HepG2 (cell line): ENCODE data around the gene TUBB4B. TPM values are rescaled to one million over a fixed set of nuclear protein-coding genes. Genes with fewer than 3 reads are reported as not detected.

Experiments used
- CCAR2 ChIP-seq: fragments of 200-400 bp; formaldehyde crosslinking; optimal IDR thresholded peaks from 2 replicates; pipeline ENCODE3; 2018; ENCODE audit warnings: low read depth, mild to moderate bottlenecking, low read length, moderate library complexity
- ETV5 ChIP-seq: IDR thresholded peaks from 2 replicates; pipeline ENCODE4 v1.6.1; 2018; ENCODE audit warnings: missing biosample characterization, missing genetic modification reagents, inconsistent platforms, borderline replicate concordance
- ISX ChIP-seq: sonication (generic); formaldehyde crosslinking; conservative IDR thresholded peaks from 2 replicates; pipeline ENCODE4 v1.5.0; 2020; ENCODE audit warnings: missing genetic modification reagents
- JUN ChIP-seq: sonication (generic); formaldehyde crosslinking; IDR thresholded peaks from 2 replicates; pipeline ENCODE4 v1.4.0; 2020; ENCODE audit warnings: mild to moderate bottlenecking, missing genetic modification reagents
- KLF11 ChIP-seq: IDR thresholded peaks from 2 replicates; pipeline ENCODE4 v1.6.1; 2016; ENCODE audit warnings: missing compliant biosample characterization
- NFKBIZ ChIP-seq: IDR thresholded peaks from 2 replicates; pipeline ENCODE4 v1.6.1; 2018; ENCODE audit warnings: missing genetic modification reagents, missing compliant biosample characterization
- NFYC ChIP-seq: IDR thresholded peaks from 2 replicates; pipeline ENCODE4 v1.6.1; 2016; ENCODE audit warnings: missing genetic modification reagents, missing compliant biosample characterization
- XBP1 ChIP-seq: sonication (generic); formaldehyde crosslinking; IDR thresholded peaks from 2 replicates; pipeline ENCODE4 v1.5.0; 2020; ENCODE audit warnings: missing genetic modification reagents
- ZBTB49 ChIP-seq: sonication (generic); formaldehyde crosslinking; IDR thresholded peaks from 2 replicates; pipeline ENCODE4 v1.4.0; 2020; ENCODE audit warnings: missing genetic modification reagents, borderline replicate concordance
- ZFP90 ChIP-seq: sonication (generic); formaldehyde crosslinking; IDR thresholded peaks from 2 replicates; pipeline ENCODE4 v1.8.0; 2022; ENCODE audit warnings: missing genetic modification reagents, mild to moderate bottlenecking, inconsistent platforms, borderline replicate concordance
- ZNF326 ChIP-seq: sonication (generic); formaldehyde crosslinking; IDR thresholded peaks from 2 replicates; pipeline ENCODE4 v1.4.0; 2020; ENCODE audit warnings: missing genetic modification reagents, borderline replicate concordance
- ZNF510 ChIP-seq: sonication (generic); formaldehyde crosslinking; IDR thresholded peaks from 2 replicates; pipeline ENCODE4 v1.4.0; 2020; ENCODE audit warnings: low read depth, mild to moderate bottlenecking, missing genetic modification reagents
- ZNF512B ChIP-seq: sonication (generic); formaldehyde crosslinking; IDR thresholded peaks from 2 replicates; pipeline ENCODE4 v1.5.1; 2020; ENCODE audit warnings: missing genetic modification reagents, mild to moderate bottlenecking, borderline replicate concordance
- ZNF703 ChIP-seq: sonication (generic); formaldehyde crosslinking; IDR thresholded peaks from 2 replicates; pipeline ENCODE4 v1.5.1; 2020; ENCODE audit warnings: missing genetic modification reagents, mild to moderate bottlenecking, moderate library complexity, borderline replicate concordance
- ZNF770 ChIP-seq: sonication (generic); formaldehyde crosslinking; IDR thresholded peaks from 2 replicates; pipeline ENCODE4 v1.5.0; 2020; ENCODE audit warnings: mild to moderate bottlenecking, missing genetic modification reagents
- polyA plus RNA-seq, 8 experiments: library from polyadenylated mRNA; depleted of rRNA in 3 of 8; stranded (reverse) in 7 of 8; unstranded in 1 of 8; fragments of >200 nt; fragmentation: Illumina TruSeq in 4 of 8; extraction: Trizol in 4 of 8; gene quantifications; 2 replicates each; pipeline versions ENCODE4 v1.2.1 to v1.2.3, GENCODE V29; 2011 to 2016; ENCODE audit warnings: low read depth in 4 of 8, missing spikeins in 1 of 8, mixed read lengths in 1 of 8; ENCODE audit not compliant: insufficient read depth in 1 of 8
- total RNA-seq, 5 experiments: library from RNA; depleted of rRNA; stranded (reverse); fragments of >200 nt; fragmentation: Illumina TruSeq; extraction: Trizol; gene quantifications; 2 replicates each; pipeline ENCODE4 v1.2.3, GENCODE V29; 2016; ENCODE audit warnings: low read depth in 1 of 5

Gene TUBB4B
- total and polyA plus RNA-seq, 2 of the 13 experiments (the other 11 are each of a cell fraction or from before 2014, with no cell fraction given): 182 to 412 TPM

GRCh38 chr9:137254624-137255447 is 13.7 kb downstream of the TUBB4B start, which contains the start of gene NELFB (continued):
- TF ChIP-seq ZBTB49 (no peak), ZNF770 (CRISPR knock-in tag) (no peak; the same call in 1 of the 2 replicates), CCAR2 (no peak), ZNF703 (CRISPR knock-in tag) (no peak), ZFP90 (peak; percentile 53; the same call in 1 of the 2 replicates), XBP1 (CRISPR knock-in tag) (no peak), ZNF510 (CRISPR knock-in tag) (no peak), KLF11 (CRISPR knock-in tag) (no peak), NFKBIZ (CRISPR knock-in tag) (no peak), NFYC (no peak), ZNF326 (CRISPR knock-in tag) (no peak), ETV5 (CRISPR knock-in tag) (no peak; the same call in 1 of the 2 replicates), ZNF512B (CRISPR knock-in tag) (no peak), ISX (no peak), JUN (no peak)
